ENCODE data around the gene JADE1.

Gene JADE1

GRCh38 chr4:128809477-128810330 is at the start of gene JADE1:
Gene JADE1, plus strand, starts transcription at chr4:128809700. Its CDS starts 22,059 bp downstream, at chr4:128831759.
- DNase-seq (ENCODE audit: low read depth), result peak; percentile 78
- TF ChIP-seq CTCF (IDR thresholded peaks at IDR 0.05; ENCODE audit: control insufficient read depth, extremely low read depth, insufficient read depth), result peak; percentile 90
- peak within 1 kb of the TSS; percentile 80 for H3K4me3 ChIP-seq (ENCODE audit: low read depth, low read length)

GRCh38 chr4:128766781-128767180 is 42.7 kb upstream of the JADE1 start:
- no peak for DNase-seq (ENCODE audit: low read depth)
- TF ChIP-seq CTCF (IDR thresholded peaks at IDR 0.05; ENCODE audit: control insufficient read depth, extremely low read depth, insufficient read depth), result no peak
- H3K4me3 ChIP-seq (ENCODE audit: low read depth, low read length), result no peak overlapping the region

GRCh38 chr4:128768373-128768996 is 41.0 kb upstream of the JADE1 start:
- TF ChIP-seq CTCF (IDR thresholded peaks at IDR 0.05; ENCODE audit: control insufficient read depth, extremely low read depth, insufficient read depth), result no peak
- no peak for DNase-seq (ENCODE audit: low read depth)
- H3K4me3 ChIP-seq (ENCODE audit: low read depth, low read length), result no peak overlapping the region

- H3K4me3 ChIP-seq (ENCODE audit: low read depth, low read length), result no peak overlapping the region
- no peak for TF ChIP-seq CTCF (IDR thresholded peaks at IDR 0.05; ENCODE audit: control insufficient read depth, extremely low read depth, insufficient read depth)
- no peak for DNase-seq (ENCODE audit: low read depth)
Observed at GRCh38 chr4:128769011-128769410, 40.5 kb upstream of the JADE1 start.

GRCh38 chr4:128770807-128771206 is 38.7 kb upstream of the JADE1 start:
- no peak overlapping the region for H3K4me3 ChIP-seq (ENCODE audit: low read depth, low read length)
- no peak for DNase-seq (ENCODE audit: low read depth)
- no peak for TF ChIP-seq CTCF (IDR thresholded peaks at IDR 0.05; ENCODE audit: control insufficient read depth, extremely low read depth, insufficient read depth)

- no peak for TF ChIP-seq CTCF (IDR thresholded peaks at IDR 0.05; ENCODE audit: control insufficient read depth, extremely low read depth, insufficient read depth)
- H3K4me3 ChIP-seq (ENCODE audit: low read depth, low read length), result no peak overlapping the region
- DNase-seq (ENCODE audit: low read depth), result no peak
Observed at GRCh38 chr4:128775477-128775876, 34.0 kb upstream of the JADE1 start.
